Adrenal gland (tissue), 5 donors: Measurements from ENCODE around the gene RCN1.

Experiments used
- CTCF ChIP-seq, 6 experiments: fragments of 450-650 bp in 4 of 6; fragments of 200-600 bp in 2 of 6; sonication (generic) in 1 of 6; IDR thresholded peaks; 1 replicate in 5 of 6; 2 replicates in 1 of 6; pipeline versions ENCODE4 v1.5.1 to v1.8.0; 2016 to 2021; ENCODE audit warnings: antibody characterized with exemption in 6 of 6, mild to moderate bottlenecking in 2 of 6, moderate library complexity in 1 of 6
- POLR2A ChIP-seq, 2 donors: fragments of 450-650 bp; IDR thresholded peaks; one replicate each; pipeline ENCODE4 v1.6.1; 2017; ENCODE audit warnings: antibody characterized with exemption in 2 of 2, mild to moderate bottlenecking in 2 of 2, moderate library complexity in 1 of 2
- donor health status: DM: no; HTN: no; CAD: no.

GRCh38 chr11:32065865-32066629 is 24.8 kb upstream of the RCN1 start:
- TF ChIP-seq CTCF (IDR thresholded peaks at IDR 0.05) (no peak), POLR2A (IDR thresholded peaks at IDR 0.05) (no peak)
